SW480 (cell line): ENCODE measurements around the gene TMEM134.

Source experiments
- DNase-seq: peaks from one replicate; pipeline ENCODE4 v3.0.0-alpha.2; 2016; ENCODE audit warnings: low spot score

TMEM134 gene

GRCh38 chr11:67500831-67501715, 32.0 kb upstream of the TMEM134 start:
- no peak for DNase-seq

GRCh38 chr11:67500484-67500821, 31.4 kb upstream of the TMEM134 start:
- no peak for DNase-seq

- DNase-seq, result no peak
These were observed 30.9 kb upstream of the TMEM134 start for GRCh38 chr11:67499808-67500483.

GRCh38 chr11:67498544-67498972, 29.5 kb upstream of the TMEM134 start:
- no peak for DNase-seq

- no peak for DNase-seq
These were observed 28.7 kb upstream of the TMEM134 start for GRCh38 chr11:67497656-67498291.

- DNase-seq, result no peak
These were observed 27.1 kb upstream of the TMEM134 start for GRCh38 chr11:67496113-67496512.

GRCh38 chr11:67495234-67496005, 26.4 kb upstream of the TMEM134 start:
- DNase-seq, result no peak

- no peak for DNase-seq
These were observed 25.6 kb upstream of the TMEM134 start for GRCh38 chr11:67494371-67495233.

GRCh38 chr11:67493548-67494370, 24.7 kb upstream of the TMEM134 start:
- DNase-seq, result no peak

- DNase-seq, result no peak
These were observed 23.9 kb upstream of the TMEM134 start for GRCh38 chr11:67492801-67493547.

- DNase-seq, result no peak
These were observed 23.1 kb upstream of the TMEM134 start for GRCh38 chr11:67492069-67492727.

- DNase-seq, result no peak
These were observed 22.4 kb upstream of the TMEM134 start for GRCh38 chr11:67491276-67492068.

GRCh38 chr11:67490727-67491065, 21.6 kb upstream of the TMEM134 start:
- no peak for DNase-seq

GRCh38 chr11:67489885-67490726, 21.1 kb upstream of the TMEM134 start:
- no peak for DNase-seq

GRCh38 chr11:67489203-67489884, 20.3 kb upstream of the TMEM134 start:
- DNase-seq, result no peak

GRCh38 chr11:67486481-67487195, 17.6 kb upstream of the TMEM134 start:
- no peak for DNase-seq
